ENCODE measurements around the gene SDR42E1. TPM values are rescaled to one million over a fixed set of nuclear protein-coding genes. Genes with fewer than 3 reads are reported as not detected.

SDR42E1 gene
- polyA plus RNA-seq, 1 donor (not counting 4 experiments of a cell fraction or from before 2014, with no cell fraction given), result 20.3 TPM

DNA sequence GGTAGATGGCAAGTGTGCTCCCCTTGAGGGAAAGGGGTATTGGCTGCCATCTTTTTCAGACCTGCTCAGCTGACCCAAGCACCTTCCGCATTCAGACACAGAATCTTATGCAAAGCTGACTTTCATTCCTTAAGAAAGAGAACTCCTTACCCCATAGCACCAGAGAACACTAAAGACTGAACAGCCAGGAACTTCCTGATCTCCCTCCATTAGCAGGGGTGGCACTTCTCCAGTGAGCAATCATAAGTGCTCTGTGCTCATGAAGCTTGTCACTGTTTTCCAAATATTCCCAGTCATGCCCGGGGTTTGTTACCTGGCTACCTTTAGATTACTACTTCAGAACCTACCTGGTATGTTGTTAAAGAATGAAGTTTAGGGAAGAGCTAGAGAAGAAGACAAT is 35.7 kb upstream of the SDR42E1 start:
- Histone ChIP-seq H3K9ac (ENCODE audit: control insufficient read depth, extremely low read depth, insufficient read depth, low read length) (no peak overlapping the region), H4K20me1 (ENCODE audit: control insufficient read depth, extremely low read depth, insufficient read depth, low read length) (no peaks in the 10 kb centered on the region), H3K27me3 (ENCODE audit: control insufficient read depth, extremely low read depth, insufficient read depth, low read length) (no peaks in the 10 kb centered on the region), H3K9me1 (ENCODE audit: control insufficient read depth, extremely low read depth, insufficient read depth, low read length) (no peaks in the 10 kb centered on the region), H3K4me3 (ENCODE audit: control insufficient read depth in 2 of 3, extremely low read depth in 1 of 3, insufficient read depth in 2 of 3, low read depth in 1 of 3, low read length in 3 of 3) (no peak overlapping the region), H2AFZ (ENCODE audit: control insufficient read depth, low read length) (no peak overlapping the region), H3K36me3 (ENCODE audit: control insufficient read depth in 2 of 2, extremely low read depth in 1 of 2, insufficient read depth in 2 of 2, low read length in 2 of 2) (no peaks in the 10 kb centered on the region), H3K4me2 (ENCODE audit: control insufficient read depth, extremely low read depth, insufficient read depth, low read depth, low read length) (no peak overlapping the region), H3K4me1 (ENCODE audit: control insufficient read depth, extremely low read depth, insufficient read depth, low read length) (peaks cover 9% of the 10 kb centered on the region), H3K79me2 (ENCODE audit: control insufficient read depth, insufficient read depth, low read length) (no peaks in the 10 kb centered on the region), H3K9me3 (ENCODE audit: control insufficient read depth, low read depth, low read length) (no peaks in the 10 kb centered on the region), H3K27ac (ENCODE audit: control insufficient read depth, insufficient read depth, low read length) (no peak overlapping the region)
- dilution Hi-C loops (cut with MboI; ENCODE audit: extremely low pct_ligation_motif_present, low sequenced_read_pairs), result no loop called here
- no peak for TF ChIP-seq EZH2 (IDR thresholded peaks at IDR 0.05; ENCODE audit: low read length)
- TF ChIP-seq, protein P1, sequence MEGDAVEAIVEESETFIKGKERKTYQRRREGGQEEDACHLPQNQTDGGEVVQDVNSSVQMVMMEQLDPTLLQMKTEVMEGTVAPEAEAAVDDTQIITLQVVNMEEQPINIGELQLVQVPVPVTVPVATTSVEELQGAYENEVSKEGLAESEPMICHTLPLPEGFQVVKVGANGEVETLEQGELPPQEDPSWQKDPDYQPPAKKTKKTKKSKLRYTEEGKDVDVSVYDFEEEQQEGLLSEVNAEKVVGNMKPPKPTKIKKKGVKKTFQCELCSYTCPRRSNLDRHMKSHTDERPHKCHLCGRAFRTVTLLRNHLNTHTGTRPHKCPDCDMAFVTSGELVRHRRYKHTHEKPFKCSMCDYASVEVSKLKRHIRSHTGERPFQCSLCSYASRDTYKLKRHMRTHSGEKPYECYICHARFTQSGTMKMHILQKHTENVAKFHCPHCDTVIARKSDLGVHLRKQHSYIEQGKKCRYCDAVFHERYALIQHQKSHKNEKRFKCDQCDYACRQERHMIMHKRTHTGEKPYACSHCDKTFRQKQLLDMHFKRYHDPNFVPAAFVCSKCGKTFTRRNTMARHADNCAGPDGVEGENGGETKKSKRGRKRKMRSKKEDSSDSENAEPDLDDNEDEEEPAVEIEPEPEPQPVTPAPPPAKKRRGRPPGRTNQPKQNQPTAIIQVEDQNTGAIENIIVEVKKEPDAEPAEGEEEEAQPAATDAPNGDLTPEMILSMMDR (optimal IDR thresholded peaks at IDR 0.05 in 1 of 3, IDR thresholded peaks at IDR 0.05 in 1 of 3, conservative IDR thresholded peaks at IDR 0.05 in 1 of 3; ENCODE audit: extremely low read depth in 1 of 3, insufficient read depth in 2 of 3, low read length in 3 of 3), result no peak
- FAIRE-seq (no peak), DNase-seq (ENCODE audit: low read depth, low spot score) (no peak)

DNA sequence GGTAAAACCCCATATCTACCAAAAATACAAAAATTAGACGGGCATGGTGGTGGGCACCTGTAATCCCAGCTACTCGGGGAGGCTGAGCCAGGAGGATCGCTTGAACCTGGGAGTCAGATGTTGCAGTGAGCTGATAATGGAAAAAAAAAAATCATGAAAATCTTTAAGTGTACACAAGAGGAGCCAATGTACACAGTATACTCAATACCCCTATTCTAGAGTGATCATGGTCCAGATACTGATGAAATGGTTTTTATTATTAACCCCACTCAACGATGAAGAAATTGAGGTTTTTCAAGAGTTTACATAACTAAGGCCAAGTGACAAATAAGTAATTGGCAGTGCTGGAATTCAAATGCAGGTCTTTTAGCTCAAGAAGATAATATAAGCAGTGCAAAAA is 35.3 kb upstream of the SDR42E1 start:
- H3K4me1 ChIP-seq (ENCODE audit: control insufficient read depth, extremely low read depth, insufficient read depth, low read length), result peaks cover 9% of the 10 kb centered on the region
- no peak for DNase-seq (ENCODE audit: low read depth, low spot score)
- no peaks in the 10 kb centered on the region for H3K27me3 ChIP-seq (ENCODE audit: control insufficient read depth, extremely low read depth, insufficient read depth, low read length)
- no peaks in the 10 kb centered on the region for H3K36me3 ChIP-seq (ENCODE audit: control insufficient read depth in 2 of 2, extremely low read depth in 1 of 2, insufficient read depth in 2 of 2, low read length in 2 of 2)
- no peak overlapping the region for H2AFZ ChIP-seq (ENCODE audit: control insufficient read depth, low read length)
- no peak overlapping the region for H3K4me2 ChIP-seq (ENCODE audit: control insufficient read depth, extremely low read depth, insufficient read depth, low read depth, low read length)
- dilution Hi-C loops (cut with MboI; ENCODE audit: extremely low pct_ligation_motif_present, low sequenced_read_pairs), result no loop called here
- no peaks in the 10 kb centered on the region for H3K9me1 ChIP-seq (ENCODE audit: control insufficient read depth, extremely low read depth, insufficient read depth, low read length)
- no peaks in the 10 kb centered on the region for H3K9me3 ChIP-seq (ENCODE audit: control insufficient read depth, low read depth, low read length)
- no peak for TF ChIP-seq EZH2 (IDR thresholded peaks at IDR 0.05; ENCODE audit: low read length)
- TF ChIP-seq, protein P1 (optimal IDR thresholded peaks at IDR 0.05 in 1 of 3, IDR thresholded peaks at IDR 0.05 in 1 of 3, conservative IDR thresholded peaks at IDR 0.05 in 1 of 3; ENCODE audit: extremely low read depth in 1 of 3, insufficient read depth in 2 of 3, low read length in 3 of 3), result no peak
- H3K9ac ChIP-seq (ENCODE audit: control insufficient read depth, extremely low read depth, insufficient read depth, low read length), result no peak overlapping the region
- H4K20me1 ChIP-seq (ENCODE audit: control insufficient read depth, extremely low read depth, insufficient read depth, low read length), result no peaks in the 10 kb centered on the region
- no peak overlapping the region for H3K4me3 ChIP-seq (ENCODE audit: control insufficient read depth in 2 of 3, extremely low read depth in 1 of 3, insufficient read depth in 2 of 3, low read depth in 1 of 3, low read length in 3 of 3)
- no peaks in the 10 kb centered on the region for H3K79me2 ChIP-seq (ENCODE audit: control insufficient read depth, insufficient read depth, low read length)
- H3K27ac ChIP-seq (ENCODE audit: control insufficient read depth, insufficient read depth, low read length), result no peak overlapping the region
- FAIRE-seq, result no peak

Measured in keratinocyte (primary cell).